HepG2 (cell line): ENCODE results near the gene ERC1. TPM values are rescaled to one million over a fixed set of nuclear protein-coding genes. Genes with fewer than 3 reads are reported as not detected.

Experiments
- ATAC-seq: fragments of 200-7000 bp; cut with Tn5 transposase; 3 replicates; pipeline ENCODE4 v1.9.1; 2020; ENCODE audit warnings: mild to moderate bottlenecking, moderate library complexity
- BruUV-seq: library from RNA; stranded (reverse); fragments of 400-500 nt; replicated peaks from 2 replicates; lab custom pipeline; 2021; lab: Mats Ljungman, UMichigan
- CTCF ChIA-PET: fragments of 300-600 bp; formaldehyde crosslinking; extraction: SDS; loops from one replicate; lab custom pipeline; 2021; ENCODE audit warnings: low total read pairs, inconsistent platforms, low intra/inter-chr PET ratio; lab: Yijun Ruan, JAX
- POLR2A ChIA-PET: fragments of 350-600 bp; sonication (Branson Sonifier 250); formaldehyde crosslinking; loops from one replicate; lab custom pipeline; 2020; ENCODE audit warnings: antibody characterized with exemption, inconsistent platforms; lab: Yijun Ruan, JAX
- DNase-seq: peaks from one replicate; pipeline ENCODE4 v3.0.0-alpha.2; 2015; ENCODE audit warnings: low spot score
- FAIRE-seq: peaks from 3 replicates; lab custom pipeline; 2011; peaks lifted over from hg19 to GRCh38; lab: Jason Lieb, UNC
- H2AFZ ChIP-seq: one replicate; pipeline ENCODE4 v1.6.1; 2011; ENCODE audit warnings: low read length, inconsistent platforms
- H3K27ac ChIP-seq: fragments of 300-600 bp; 3 replicates; pipeline ENCODE4 v1.8.0; 2011; ENCODE audit warnings: mixed run types, mild to moderate bottlenecking, mixed read lengths, low read length, inconsistent platforms; ENCODE audit not compliant: insufficient read depth; ENCODE audit errors: extremely low read length
- H3K27me3 ChIP-seq, 2 experiments: fragments of 200-600 bp in 1 of 2; 2 replicates in 1 of 2; 3 replicates in 1 of 2; pipeline versions ENCODE4 v1.6.0 to v1.8.0; 2011; ENCODE audit warnings: low read length in 2 of 2, mild to moderate bottlenecking in 2 of 2, moderate library complexity in 2 of 2, inconsistent platforms in 1 of 2; ENCODE audit not compliant: insufficient read depth in 2 of 2, control insufficient read depth in 1 of 2
- H3K36me3 ChIP-seq, 2 experiments: fragments of 200-600 bp in 1 of 2; replicated peaks in 1 of 2; 2 replicates in 1 of 2; 3 replicates in 1 of 2; pipeline versions ENCODE4 v1.5.1 to v1.8.0; 2011; ENCODE audit warnings: low read length in 2 of 2, inconsistent platforms in 1 of 2; ENCODE audit not compliant: insufficient read depth in 2 of 2, control insufficient read depth in 1 of 2
- H3K4me1 ChIP-seq: 2 replicates; pipeline ENCODE4 v1.5.1; 2012; ENCODE audit warnings: low read length, inconsistent platforms; ENCODE audit not compliant: insufficient read depth
- H3K4me2 ChIP-seq: 2 replicates; pipeline ENCODE4 v1.6.0; 2011; ENCODE audit warnings: low read depth, low read length, inconsistent platforms
- H3K4me3 ChIP-seq, 3 experiments: fragments of 200-600 bp in 1 of 3; sonication (generic), shearing (Covaris generic) in 1 of 3; replicated peaks in 1 of 3; 2 replicates each; pipeline ENCODE4 v1.5.1; 2011 to 2016; ENCODE audit warnings: low read length in 3 of 3, inconsistent platforms in 2 of 3, low read depth in 2 of 3, mild to moderate bottlenecking in 2 of 3, control low read depth in 1 of 3, mixed read lengths in 1 of 3; ENCODE audit not compliant: insufficient read depth in 1 of 3
- H3K79me2 ChIP-seq: one replicate; pipeline ENCODE4 v1.6.1; 2011; ENCODE audit warnings: low read length, inconsistent platforms; ENCODE audit not compliant: insufficient read depth
- H3K9ac ChIP-seq: 2 replicates; pipeline ENCODE4 v1.6.0; 2011; ENCODE audit warnings: mild to moderate bottlenecking, low read depth, low read length, inconsistent platforms; ENCODE audit not compliant: insufficient read depth
- H3K9me3 ChIP-seq: 2 replicates; pipeline ENCODE4 v1.5.1; 2012; ENCODE audit warnings: mild to moderate bottlenecking, low read length
- H4K20me1 ChIP-seq: 2 replicates; pipeline ENCODE4 v1.6.0; 2011; ENCODE audit warnings: inconsistent platforms, mild to moderate bottlenecking, low read length, moderate library complexity; ENCODE audit not compliant: insufficient read depth
- ELF1 ChIP-seq: sonication (generic); formaldehyde crosslinking; IDR thresholded peaks from 2 replicates; pipeline ENCODE4 v1.4.0; 2020; ENCODE audit warnings: missing genetic modification reagents
- MYNN ChIP-seq: sonication (generic); formaldehyde crosslinking; IDR thresholded peaks from 2 replicates; pipeline ENCODE4 v1.4.0; 2020; ENCODE audit warnings: mild to moderate bottlenecking, low read depth, missing genetic modification reagents
- TSC22D2 ChIP-seq: sonication (generic); formaldehyde crosslinking; IDR thresholded peaks from 2 replicates; pipeline ENCODE4 v1.5.1; 2020; ENCODE audit warnings: missing genetic modification reagents, mild to moderate bottlenecking, borderline replicate concordance
- ZNF329 ChIP-seq: sonication (generic); formaldehyde crosslinking; IDR thresholded peaks from 2 replicates; pipeline ENCODE4 v1.9.0; 2021; ENCODE audit warnings: low read depth, mild to moderate bottlenecking, missing genetic modification reagents
- ZNF382 ChIP-seq: sonication (generic); formaldehyde crosslinking; IDR thresholded peaks from 2 replicates; pipeline ENCODE4 v1.5.0; 2020; ENCODE audit warnings: missing genetic modification reagents, mild to moderate bottlenecking, borderline replicate concordance
- ZNF562 ChIP-seq: sonication (generic); formaldehyde crosslinking; IDR thresholded peaks from 2 replicates; pipeline ENCODE4 v1.8.0; 2022; ENCODE audit warnings: missing genetic modification reagents, borderline replicate concordance
- ZNF570 ChIP-seq: sonication (generic); formaldehyde crosslinking; IDR thresholded peaks from 2 replicates; pipeline ENCODE4 v1.4.0; 2020; ENCODE audit warnings: mild to moderate bottlenecking, missing genetic modification reagents, borderline replicate concordance
- ZNF577 ChIP-seq: sonication (generic); formaldehyde crosslinking; IDR thresholded peaks from 2 replicates; pipeline ENCODE4 v1.4.0; 2020; ENCODE audit warnings: mild to moderate bottlenecking, low read depth, missing genetic modification reagents, borderline replicate concordance
- WGBS: methylation state at CpG from one replicate; pipeline ENCODE4 v1.1.6; 2017; ENCODE audit warnings: low lambda C conversion rate; 5-methylcytosine and 5-hydroxymethylcytosine counted together
- in situ Hi-C: cut with HindIII; loops from 2 replicates; pipeline ENCODE4 v1.10.0; 2017; ENCODE audit warnings: low pct_unique_long_range_greater_than_20kb; ENCODE audit not compliant: extremely low pct_ligation_motif_present
- intact Hi-C: fragments of 100-400 bp; cut with micrococcal nuclease; formaldehyde crosslinking; loops from one replicate; pipeline ENCODE4 v1.10.0; 2022; ENCODE audit not compliant: unreplicated experiment
- polyA plus RNA-seq, 8 experiments: library from polyadenylated mRNA; depleted of rRNA in 3 of 8; stranded (reverse) in 7 of 8; unstranded in 1 of 8; fragments of >200 nt; fragmentation: Illumina TruSeq in 4 of 8; extraction: Trizol in 4 of 8; gene quantifications; 2 replicates each; pipeline versions ENCODE4 v1.2.1 to v1.2.3, GENCODE V29; 2011 to 2016; ENCODE audit warnings: low read depth in 4 of 8, missing spikeins in 1 of 8, mixed read lengths in 1 of 8; ENCODE audit not compliant: insufficient read depth in 1 of 8
- total RNA-seq, 5 experiments: library from RNA; depleted of rRNA; stranded (reverse); fragments of >200 nt; fragmentation: Illumina TruSeq; extraction: Trizol; gene quantifications; 2 replicates each; pipeline ENCODE4 v1.2.3, GENCODE V29; 2016; ENCODE audit warnings: low read depth in 1 of 5
- TF ChIP-seq, protein P1 (sequence below): sonication (generic); formaldehyde crosslinking; IDR thresholded peaks from 2 replicates; pipeline ENCODE4 v1.4.0; 2020; ENCODE audit warnings: missing genetic modification reagents
- TF ChIP-seq, protein P2 (sequence below): sonication (generic); formaldehyde crosslinking; IDR thresholded peaks from 2 replicates; pipeline ENCODE4 v1.5.0; 2020; ENCODE audit warnings: mild to moderate bottlenecking, missing genetic modification reagents

The ERC1 gene
- total and polyA plus RNA-seq, 2 of the 13 experiments (the other 11 are each of a cell fraction or from before 2014, with no cell fraction given), result 6.1 to 12.4 TPM

DNA sequence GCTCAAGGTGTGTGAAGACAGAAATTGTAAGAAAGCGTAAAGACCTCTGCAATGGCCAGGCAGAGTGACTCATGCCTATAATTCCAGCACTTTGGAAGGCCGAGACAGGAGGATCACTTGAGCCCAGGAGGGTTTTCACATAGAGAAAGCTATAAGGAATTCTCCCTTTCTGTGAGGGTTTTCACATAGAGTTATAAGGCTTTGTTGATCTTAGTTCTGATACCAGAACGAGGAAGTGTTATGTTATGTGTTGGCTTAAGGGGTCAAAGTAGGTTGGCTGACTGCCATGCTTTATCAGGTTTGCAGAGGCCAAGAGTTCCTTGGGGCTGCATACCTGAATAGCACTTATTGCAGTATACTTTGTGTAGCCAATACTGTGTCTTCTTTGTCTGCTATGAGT is 139.1 kb downstream of the ERC1 start (continued):
- TF ChIP-seq ZNF577 (CRISPR knock-in tag) (no peak), ZNF382 (CRISPR knock-in tag) (no peak), ZNF329 (CRISPR knock-in tag) (no peak), ELF1 (CRISPR knock-in tag) (0 out of 2 replicates have a peak, but pooled peaks have one; percentile 25), MYNN (CRISPR knock-in tag) (no peak), ZNF562 (CRISPR knock-in tag) (no peak), TSC22D2 (CRISPR knock-in tag) (no peak)
- TF ChIP-seq, protein P1, sequence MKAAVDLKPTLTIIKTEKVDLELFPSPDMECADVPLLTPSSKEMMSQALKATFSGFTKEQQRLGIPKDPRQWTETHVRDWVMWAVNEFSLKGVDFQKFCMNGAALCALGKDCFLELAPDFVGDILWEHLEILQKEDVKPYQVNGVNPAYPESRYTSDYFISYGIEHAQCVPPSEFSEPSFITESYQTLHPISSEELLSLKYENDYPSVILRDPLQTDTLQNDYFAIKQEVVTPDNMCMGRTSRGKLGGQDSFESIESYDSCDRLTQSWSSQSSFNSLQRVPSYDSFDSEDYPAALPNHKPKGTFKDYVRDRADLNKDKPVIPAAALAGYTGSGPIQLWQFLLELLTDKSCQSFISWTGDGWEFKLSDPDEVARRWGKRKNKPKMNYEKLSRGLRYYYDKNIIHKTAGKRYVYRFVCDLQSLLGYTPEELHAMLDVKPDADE (CRISPR knock-in tag), result no peak
- TF ChIP-seq, protein P2, sequence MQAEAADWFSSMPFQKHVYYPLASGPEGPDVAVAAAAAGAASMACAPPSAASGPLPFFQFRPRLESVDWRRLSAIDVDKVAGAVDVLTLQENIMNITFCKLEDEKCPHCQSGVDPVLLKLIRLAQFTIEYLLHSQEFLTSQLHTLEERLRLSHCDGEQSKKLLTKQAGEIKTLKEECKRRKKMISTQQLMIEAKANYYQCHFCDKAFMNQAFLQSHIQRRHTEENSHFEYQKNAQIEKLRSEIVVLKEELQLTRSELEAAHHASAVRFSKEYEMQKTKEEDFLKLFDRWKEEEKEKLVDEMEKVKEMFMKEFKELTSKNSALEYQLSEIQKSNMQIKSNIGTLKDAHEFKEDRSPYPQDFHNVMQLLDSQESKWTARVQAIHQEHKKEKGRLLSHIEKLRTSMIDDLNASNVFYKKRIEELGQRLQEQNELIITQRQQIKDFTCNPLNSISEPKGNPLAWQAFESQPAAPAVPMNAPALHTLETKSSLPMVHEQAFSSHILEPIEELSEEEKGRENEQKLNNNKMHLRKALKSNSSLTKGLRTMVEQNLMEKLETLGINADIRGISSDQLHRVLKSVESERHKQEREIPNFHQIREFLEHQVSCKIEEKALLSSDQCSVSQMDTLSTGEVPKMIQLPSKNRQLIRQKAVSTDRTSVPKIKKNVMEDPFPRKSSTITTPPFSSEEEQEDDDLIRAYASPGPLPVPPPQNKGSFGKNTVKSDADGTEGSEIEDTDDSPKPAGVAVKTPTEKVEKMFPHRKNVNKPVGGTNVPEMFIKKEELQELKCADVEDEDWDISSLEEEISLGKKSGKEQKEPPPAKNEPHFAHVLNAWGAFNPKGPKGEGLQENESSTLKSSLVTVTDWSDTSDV, result no peak

DNA sequence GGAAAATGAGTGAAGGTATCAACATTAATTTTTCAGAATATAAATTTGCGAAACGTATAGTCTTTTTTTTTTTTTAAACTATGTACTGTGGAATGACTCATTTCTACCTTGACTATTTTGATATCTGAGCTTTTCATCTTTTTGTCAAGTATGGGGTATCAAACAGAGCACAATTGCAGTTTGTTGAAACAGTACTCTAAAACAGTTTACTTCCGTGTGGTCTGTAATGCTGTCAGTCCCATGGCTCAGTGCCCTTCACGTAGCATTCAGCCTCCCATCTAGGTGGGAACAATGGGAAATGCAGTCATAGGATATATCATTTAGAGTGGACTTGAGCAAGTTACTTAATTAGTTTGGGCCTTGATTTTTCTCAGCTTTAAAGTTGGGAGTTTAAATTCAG is 139.5 kb downstream of the ERC1 start:
- 55% methylated on average over 4 of the region's 4 CpGs for WGBS
- peak; percentile 37 for FAIRE-seq
- intact Hi-C loops, result no loop called here
- H3K9me3 ChIP-seq, result no peaks in the 10 kb centered on the region
- CTCF ChIA-PET, result no interaction called here
- H4K20me1 ChIP-seq, result 0 out of 2 replicates have a peak, but pooled peaks cover 2% of the 10 kb centered on the region
- H3K4me1 ChIP-seq, result peaks cover 20% of the 10 kb centered on the region
- H3K4me3 ChIP-seq, result no peak overlapping the region
- TF ChIP-seq ZNF570 (CRISPR knock-in tag), result no peak
- TF ChIP-seq, all 625 proteins: peak for 0
- Histone ChIP-seq H3K36me3 (peaks cover 0 to 2% of the 10 kb centered on the region in 2 experiments; a peak in 1 of 5 replicates), H3K4me2 (no peak overlapping the region), H3K27ac (no peak overlapping the region), H2AFZ (no peak overlapping the region), H3K27me3 (no peaks in the 10 kb centered on the region), H3K9ac (no peak overlapping the region), H3K79me2 (no peaks in the 10 kb centered on the region)
- ATAC-seq (peak; percentile 48; the same call in 2 of the 3 replicates), DNase-seq (peak; percentile 29)
- POLR2A ChIA-PET, result no interaction called here
- BruUV-seq, result no TSS peak
- in situ Hi-C loops, result no loop called here
